SK-N-SH treated with all-trans-retinoic acid at 6 μM for 48 hours (cell line): ENCODE data around the gene GAPVD1.
"Not testable (repeated sequence)": the region's sequence is repeated elsewhere in the genome, so short reads cannot be mapped to it uniquely, and the experiment has no call there.

ENCODE experiments used
- ATAC-seq: fragments of 200-7000 bp; cut with Tn5 transposase; 3 replicates; pipeline ENCODE4 v1.9.1; 2020; ENCODE audit warnings: mild to moderate bottlenecking, moderate library complexity
- CREB5 ChIP-seq: fragments of 250-450 bp; sonication (Bioruptor Pico); IDR thresholded peaks from 2 replicates; pipeline ENCODE4 v1.5.1; 2020; ENCODE audit warnings: low read depth, mild to moderate bottlenecking, moderate library complexity
- CSDC2 ChIP-seq: fragments of 250-450 bp; sonication (Bioruptor Pico); IDR thresholded peaks from 2 replicates; pipeline ENCODE4 v1.5.0; 2020; ENCODE audit warnings: mild to moderate bottlenecking, moderate library complexity
- ESRRG ChIP-seq: fragments of 250-450 bp; sonication (Bioruptor Pico); IDR thresholded peaks from 2 replicates; pipeline ENCODE4 v1.6.1; 2021; ENCODE audit warnings: mild to moderate bottlenecking
- GLIS3 ChIP-seq: fragments of 250-450 bp; sonication (Bioruptor Pico); IDR thresholded peaks from 2 replicates; pipeline ENCODE4 v1.5.0; 2020; ENCODE audit warnings: mild to moderate bottlenecking, moderate library complexity
- ISL1 ChIP-seq: fragments of 250-450 bp; sonication (Bioruptor Pico); IDR thresholded peaks from 2 replicates; pipeline ENCODE4 v2.1.2; 2022; ENCODE audit warnings: mild to moderate bottlenecking, moderate library complexity
- OSR1 ChIP-seq: fragments of 250-450 bp; sonication (Bioruptor Pico); IDR thresholded peaks from 2 replicates; pipeline ENCODE4 v1.8.0; 2022; ENCODE audit warnings: moderate library complexity, mild to moderate bottlenecking, inconsistent platforms
- PATZ1 ChIP-seq: fragments of 250-450 bp; sonication (Bioruptor Pico); IDR thresholded peaks from 2 replicates; pipeline ENCODE4 v1.8.0; 2020; ENCODE audit warnings: mild to moderate bottlenecking, moderate library complexity, borderline replicate concordance
- POU6F1 ChIP-seq: fragments of 250-450 bp; sonication (Bioruptor Pico); IDR thresholded peaks from 2 replicates; pipeline ENCODE4 v1.8.0; 2021; ENCODE audit warnings: low read depth, mild to moderate bottlenecking, moderate library complexity, borderline replicate concordance
- PPARA ChIP-seq: fragments of 250-450 bp; sonication (Bioruptor Pico); IDR thresholded peaks from 2 replicates; pipeline ENCODE4 v1.5.0; 2020; ENCODE audit warnings: mild to moderate bottlenecking, borderline replicate concordance
- RARB ChIP-seq: fragments of 250-450 bp; sonication (Bioruptor Pico); IDR thresholded peaks from 2 replicates; pipeline ENCODE4 v1.8.0; 2021; ENCODE audit warnings: mild to moderate bottlenecking, moderate library complexity
- SNAI2 ChIP-seq: fragments of 250-450 bp; sonication (Bioruptor Pico); IDR thresholded peaks from 2 replicates; pipeline ENCODE4 v1.5.0; 2020; ENCODE audit warnings: mild to moderate bottlenecking, moderate library complexity
- TCF4 ChIP-seq: fragments of 250-450 bp; sonication (Bioruptor Pico); IDR thresholded peaks from 2 replicates; pipeline ENCODE4 v1.8.0; 2021; ENCODE audit warnings: mild to moderate bottlenecking, moderate library complexity, borderline replicate concordance
- TOX ChIP-seq: fragments of 250-450 bp; sonication (Bioruptor Pico); IDR thresholded peaks from 2 replicates; pipeline ENCODE4 v1.8.0; 2021; ENCODE audit warnings: mild to moderate bottlenecking, moderate library complexity, borderline replicate concordance
- TSHZ2 ChIP-seq: fragments of 250-450 bp; sonication (Bioruptor Pico); IDR thresholded peaks from 2 replicates; pipeline ENCODE4 v1.5.0; 2020; ENCODE audit warnings: mild to moderate bottlenecking, moderate library complexity
- ZC3H10 ChIP-seq: fragments of 250-450 bp; sonication (Bioruptor Pico); IDR thresholded peaks from 2 replicates; pipeline ENCODE4 v1.5.1; 2021; ENCODE audit warnings: mild to moderate bottlenecking, moderate library complexity
- ZFP3 ChIP-seq: fragments of 250-450 bp; sonication (Bioruptor Pico); IDR thresholded peaks from 2 replicates; pipeline ENCODE4 v1.5.0; 2020; ENCODE audit warnings: mild to moderate bottlenecking, moderate library complexity
- ZFP30 ChIP-seq: fragments of 450-650 bp; formaldehyde crosslinking; IDR thresholded peaks from 2 replicates; pipeline ENCODE4 v1.5.0; 2022; ENCODE audit warnings: mild to moderate bottlenecking, moderate library complexity
- ZNF565 ChIP-seq: fragments of 450-650 bp; formaldehyde crosslinking; conservative IDR thresholded peaks from 2 replicates; pipeline ENCODE4 v1.5.0; 2020; ENCODE audit warnings: low read depth, mild to moderate bottlenecking, moderate library complexity
- ZNF70 ChIP-seq: fragments of 450-650 bp; formaldehyde crosslinking; IDR thresholded peaks from 2 replicates; pipeline ENCODE4 v1.5.0; 2020; ENCODE audit warnings: mild to moderate bottlenecking, moderate library complexity
- ZNF8 ChIP-seq: fragments of 450-650 bp; formaldehyde crosslinking; IDR thresholded peaks from 2 replicates; pipeline ENCODE4 v1.5.0; 2020; ENCODE audit warnings: mild to moderate bottlenecking, moderate library complexity

Gene GAPVD1

GRCh38 chr9:125260561-125260960 is 1.1 kb upstream of the GAPVD1 start:
- ATAC-seq: no peak
- TF ChIP-seq ESRRG (CRISPR knock-in tag) (no peak), TOX (no peak), ZNF8 (CRISPR knock-in tag) (no peak), POU6F1 (CRISPR knock-in tag) (no peak), ZNF70 (CRISPR knock-in tag) (no peak), OSR1 (CRISPR knock-in tag) (no peak), TCF4 (CRISPR knock-in tag) (no peak), GLIS3 (CRISPR knock-in tag) (no peak), ZFP30 (CRISPR knock-in tag) (no peak), ZFP3 (CRISPR knock-in tag) (no peak), RARB (CRISPR knock-in tag) (no peak), ZC3H10 (CRISPR knock-in tag) (no peak), ZNF565 (CRISPR knock-in tag) (no peak)

GRCh38 chr9:125262294-125262991 is 817 bp downstream of the GAPVD1 start:
- ATAC-seq: peak; percentile 37
- TF ChIP-seq ZFP3 (CRISPR knock-in tag): no peak
- no peak for TF ChIP-seq TCF4 (CRISPR knock-in tag)
- no peak for TF ChIP-seq OSR1 (CRISPR knock-in tag)
- TF ChIP-seq ZNF8 (CRISPR knock-in tag): no peak
- TF ChIP-seq ZNF70 (CRISPR knock-in tag): no peak
- TF ChIP-seq CSDC2: no peak
- no peak for TF ChIP-seq CREB5 (CRISPR knock-in tag)
- no peak for TF ChIP-seq PATZ1 (CRISPR knock-in tag)
- TF ChIP-seq TSHZ2 (CRISPR knock-in tag): no peak
- no peak for TF ChIP-seq ZC3H10 (CRISPR knock-in tag)
- no peak for TF ChIP-seq PPARA
- no peak for TF ChIP-seq RARB (CRISPR knock-in tag)
- TF ChIP-seq GLIS3 (CRISPR knock-in tag): no peak
- no peak for TF ChIP-seq SNAI2 (CRISPR knock-in tag)
- no peak for TF ChIP-seq POU6F1 (CRISPR knock-in tag)
- TF ChIP-seq ISL1 (CRISPR knock-in tag): no peak
- no peak for TF ChIP-seq ZNF565 (CRISPR knock-in tag)
- no peak for TF ChIP-seq ZFP30 (CRISPR knock-in tag)

GRCh38 chr9:125264068-125264467 is 2.4 kb downstream of the GAPVD1 start:
- ATAC-seq: not testable (repeated sequence)
